Tibial nerve (tissue), 4 donors: ENCODE results near the gene TMEM266. TPM values are rescaled to one million over a fixed set of nuclear protein-coding genes. Genes with fewer than 3 reads are reported as not detected.

Experiments used
- DNase-seq, 2 donors: peaks; one replicate each; pipeline ENCODE4 v3.0.0-alpha.2; 2019; ENCODE audit warnings: low spot score in 2 of 2
- H3K27ac ChIP-seq, 4 donors: fragments of 200-600 bp; sonication (generic) in 3 of 4; one replicate each; pipeline ENCODE4 v1.5.1; 2017 to 2019; ENCODE audit warnings: mild to moderate bottlenecking in 1 of 4
- H3K27me3 ChIP-seq, 2 donors: fragments of 200-600 bp; sonication (generic) in 1 of 2; one replicate each; pipeline versions ENCODE4 v1.5.1 to v1.6.0; 2017 to 2019
- H3K36me3 ChIP-seq, 3 donors: fragments of 200-600 bp; sonication (generic); one replicate each; pipeline ENCODE4 v1.5.1; 2018 to 2019
- H3K4me1 ChIP-seq, 4 donors: fragments of 200-600 bp; sonication (generic) in 3 of 4; one replicate each; pipeline ENCODE4 v1.5.1; 2017 to 2019
- H3K4me3 ChIP-seq, 4 donors: fragments of 200-600 bp; sonication (generic) in 3 of 4; one replicate each; pipeline ENCODE4 v1.5.1; 2017 to 2019; ENCODE audit warnings: mild to moderate bottlenecking in 1 of 4, moderate library complexity in 1 of 4
- H3K9me3 ChIP-seq, 4 donors: fragments of 200-600 bp; sonication (generic) in 3 of 4; one replicate each; pipeline ENCODE4 v1.5.1; 2017 to 2019
- CTCF ChIP-seq, 5 experiments: fragments of 200-600 bp in 3 of 5; fragments of 450-650 bp in 2 of 5; sonication (generic) in 3 of 5; IDR thresholded peaks; one replicate each; pipeline ENCODE4 v1.5.1; 2016 to 2019; ENCODE audit warnings: antibody characterized with exemption in 5 of 5, mild to moderate bottlenecking in 3 of 5, moderate library complexity in 2 of 5
- EP300 ChIP-seq, 2 donors: sonication (generic); formaldehyde crosslinking; IDR thresholded peaks; one replicate each; pipeline ENCODE4 v1.6.1; 2017; ENCODE audit warnings: antibody characterized with exemption in 2 of 2, mild to moderate bottlenecking in 1 of 2
- POLR2A ChIP-seq, 2 donors: fragments of 450-650 bp; IDR thresholded peaks; one replicate each; pipeline ENCODE4 v1.6.1; 2017; ENCODE audit warnings: antibody characterized with exemption in 2 of 2, mild to moderate bottlenecking in 2 of 2, moderate library complexity in 2 of 2
- WGBS, 2 donors: methylation state at CpG; one replicate each; pipeline ENCODE4 v1.1.5; 2018; 5-methylcytosine and 5-hydroxymethylcytosine counted together
- total RNA-seq, 4 donors: library from RNA; depleted of rRNA; stranded (reverse); fragments of >200 nt; gene quantifications; one replicate each; pipeline ENCODE4 v1.1.0, GENCODE V29; 2016

TMEM266 gene
- total RNA-seq, 4 donors from 2014 or later: 0.30 to 0.42 TPM; not detected in 2

- H3K9me3 ChIP-seq: peaks cover 0 to 36% (median 9%) of the 10 kb centered on the region in 4 donors
- no peaks in the 10 kb centered on the region for H3K27me3 ChIP-seq
- H3K4me1 ChIP-seq: no peaks in the 10 kb centered on the region
- no peak for TF ChIP-seq CTCF (IDR thresholded peaks at IDR 0.05)
- TF ChIP-seq EP300 (IDR thresholded peaks at IDR 0.05): no peak
- TF ChIP-seq POLR2A (IDR thresholded peaks at IDR 0.05): no peak
- H3K27ac ChIP-seq: no peak overlapping the region
- H3K36me3 ChIP-seq: no peaks in the 10 kb centered on the region
- no peak for DNase-seq
- H3K4me3 ChIP-seq: no peak overlapping the region
- 86% methylated on average over 4 of the region's 4 CpGs for WGBS, 2 donors
Observed at GRCh38 chr15:76024021-76024768, 35.6 kb upstream of the TMEM266 start.

GRCh38 chr15:76032046-76032445 is 27.7 kb upstream of the TMEM266 start:
- no peak overlapping the region for H3K4me3 ChIP-seq
- 85 to 89% methylated on average over 1 of the region's 1 CpG for WGBS, 2 donors
- TF ChIP-seq EP300 (IDR thresholded peaks at IDR 0.05) (no peak), CTCF (IDR thresholded peaks at IDR 0.05) (no peak), POLR2A (IDR thresholded peaks at IDR 0.05) (no peak)
- no peaks in the 10 kb centered on the region for H3K27me3 ChIP-seq
- H3K36me3 ChIP-seq: no peaks in the 10 kb centered on the region
- H3K9me3 ChIP-seq: peaks cover 0 to 12% (median 5%) of the 10 kb centered on the region in 4 donors
- H3K27ac ChIP-seq: no peak overlapping the region
- H3K4me1 ChIP-seq: no peaks in the 10 kb centered on the region
- no peak for DNase-seq

GRCh38 chr15:76033438-76033837 is 26.3 kb upstream of the TMEM266 start:
- no peak for DNase-seq

GRCh38 chr15:76034111-76034510 is 25.7 kb upstream of the TMEM266 start:
- DNase-seq: no peak
- Histone ChIP-seq H3K27ac (no peak overlapping the region), H3K36me3 (no peaks in the 10 kb centered on the region)

More at GRCh38 chr15:76033438-76033837, 26.3 kb upstream of the TMEM266 start:
- Histone ChIP-seq H3K27ac (no peak overlapping the region), H3K9me3 (peaks cover 0 to 10% (median 1%) of the 10 kb centered on the region in 4 donors), H3K4me3 (no peak overlapping the region), H3K27me3 (no peaks in the 10 kb centered on the region), H3K4me1 (no peaks in the 10 kb centered on the region), H3K36me3 (no peaks in the 10 kb centered on the region)
- WGBS, 2 donors: 91% methylated on average over 1 of the region's 1 CpG
- TF ChIP-seq CTCF (IDR thresholded peaks at IDR 0.05): no peak

More at GRCh38 chr15:76034111-76034510, 25.7 kb upstream of the TMEM266 start:
- Histone ChIP-seq H3K4me1 (no peaks in the 10 kb centered on the region), H3K4me3 (no peak overlapping the region), H3K9me3 (peaks cover 0 to 16% (median 2%) of the 10 kb centered on the region in 4 donors), H3K27me3 (no peaks in the 10 kb centered on the region)
- WGBS, 2 donors: 69 to 80% methylated on average over 2 of the region's 2 CpGs
- TF ChIP-seq EP300 (IDR thresholded peaks at IDR 0.05): no peak
- no peak for TF ChIP-seq CTCF (IDR thresholded peaks at IDR 0.05)
- TF ChIP-seq POLR2A (IDR thresholded peaks at IDR 0.05): no peak
